Stimulated activated CD8-positive, alpha-beta memory T cell treated with anti-CD3 and anti-CD28 coated beads, Interleukin-15, amount 100 ng/mL, for 48 hours (primary cell): Measurements from ENCODE around the gene TNIK.

Experiments
- DNase-seq, 2 donors: peaks; one replicate each; pipeline ENCODE4 v3.0.0-alpha.2; 2020; ENCODE audit warnings: low read depth in 2 of 2

TNIK gene

GRCh38 chr3:171227828-171228227 is 232.4 kb downstream of the TNIK start:
- DNase-seq, result no peak

- DNase-seq, result no peak
These were observed 232.8 kb downstream of the TNIK start for GRCh38 chr3:171227359-171227758.

- no peak for DNase-seq
These were observed 233.4 kb downstream of the TNIK start for GRCh38 chr3:171226794-171227193.

GRCh38 chr3:171225708-171226107 is 234.5 kb downstream of the TNIK start:
- no peak for DNase-seq

GRCh38 chr3:171225165-171225564 is 235.0 kb downstream of the TNIK start:
- no peak for DNase-seq

- DNase-seq, result no peak
These were observed 236.8 kb downstream of the TNIK start for GRCh38 chr3:171223396-171223795.

- no peak for DNase-seq
These were observed 237.2 kb downstream of the TNIK start for GRCh38 chr3:171222995-171223394.

GRCh38 chr3:171221597-171221996 is 238.6 kb downstream of the TNIK start:
- DNase-seq, result no peak

GRCh38 chr3:171221104-171221503 is 239.1 kb downstream of the TNIK start:
- no peak for DNase-seq

GRCh38 chr3:171219258-171219657 is 240.9 kb downstream of the TNIK start:
- no peak for DNase-seq

- no peak for DNase-seq
These were observed 242.1 kb downstream of the TNIK start for GRCh38 chr3:171218069-171218468.

GRCh38 chr3:171213907-171214306 is 246.3 kb downstream of the TNIK start:
- no peak for DNase-seq

GRCh38 chr3:171213178-171213577 is 247.0 kb downstream of the TNIK start:
- no peak for DNase-seq

GRCh38 chr3:171212648-171213047 is 247.6 kb downstream of the TNIK start:
- no peak for DNase-seq

GRCh38 chr3:171206283-171206682 is 253.9 kb downstream of the TNIK start:
- no peak for DNase-seq

GRCh38 chr3:171204942-171205341 is 255.3 kb downstream of the TNIK start:
- DNase-seq, result no peak

GRCh38 chr3:171201825-171202224 is 258.4 kb downstream of the TNIK start:
- DNase-seq, result no peak

- no peak for DNase-seq
These were observed 259.5 kb downstream of the TNIK start for GRCh38 chr3:171200750-171201088.

- DNase-seq, result no peak
These were observed 260.0 kb downstream of the TNIK start for GRCh38 chr3:171200052-171200749.

- no peak for DNase-seq
These were observed 260.8 kb downstream of the TNIK start for GRCh38 chr3:171199473-171199829.

GRCh38 chr3:171198781-171199472 is 261.3 kb downstream of the TNIK start:
- no peak for DNase-seq

GRCh38 chr3:171195686-171196085 is 264.5 kb downstream of the TNIK start:
- DNase-seq, result no peak

- DNase-seq, result no peak
These were observed 265.2 kb downstream of the TNIK start for GRCh38 chr3:171194965-171195364.

- no peak for DNase-seq
These were observed 266.5 kb downstream of the TNIK start for GRCh38 chr3:171193693-171194092.
